ENCODE data around the gene TMC2. TPM values are rescaled to one million over a fixed set of nuclear protein-coding genes. Genes with fewer than 3 reads are reported as not detected.

The TMC2 gene
- total RNA-seq, 1 experiment from 2014 or later, result not detected

- no peaks in the 10 kb centered on the region for H3K27me3 ChIP-seq (ENCODE audit: control insufficient read depth, insufficient read depth, low read length)
- intact Hi-C loops (cut with micrococcal nuclease; ENCODE audit: unreplicated experiment), result no loop called here
- no peaks in the 10 kb centered on the region for H3K36me3 ChIP-seq (ENCODE audit: control insufficient read depth, insufficient read depth, low read length)
- ChIA-PET CTCF (no interaction called here), POLR2A (no interaction called here)
- H3K9me3 ChIP-seq (ENCODE audit: control insufficient read depth, insufficient read depth, low read depth, low read length), result no peaks in the 10 kb centered on the region
- BruUV-seq (replicated peaks), result no TSS peak
- no peak overlapping the region for H3K4me3 ChIP-seq (ENCODE audit: low read depth in 2 of 2, low read length in 2 of 2)
- no peak overlapping the region for H3K27ac ChIP-seq (ENCODE audit: low read length)
- no peak for ATAC-seq
- TF ChIP-seq SIN3A (IDR thresholded peaks at IDR 0.05; ENCODE audit: borderline replicate concordance, insufficient read depth, low read depth, low read length), result no peak
- TF ChIP-seq TCF7L2 (IDR thresholded peaks at IDR 0.05; ENCODE audit: low read depth, low read length), result no peak
- TF ChIP-seq POLR2AphosphoS5 (IDR thresholded peaks at IDR 0.05; ENCODE audit: low read depth, low read length), result no peak
- TF ChIP-seq REST (IDR thresholded peaks at IDR 0.05; ENCODE audit: insufficient read depth in 1 of 2, low read depth in 2 of 2, low read length in 1 of 2), result no peak
- TF ChIP-seq, protein P1, sequence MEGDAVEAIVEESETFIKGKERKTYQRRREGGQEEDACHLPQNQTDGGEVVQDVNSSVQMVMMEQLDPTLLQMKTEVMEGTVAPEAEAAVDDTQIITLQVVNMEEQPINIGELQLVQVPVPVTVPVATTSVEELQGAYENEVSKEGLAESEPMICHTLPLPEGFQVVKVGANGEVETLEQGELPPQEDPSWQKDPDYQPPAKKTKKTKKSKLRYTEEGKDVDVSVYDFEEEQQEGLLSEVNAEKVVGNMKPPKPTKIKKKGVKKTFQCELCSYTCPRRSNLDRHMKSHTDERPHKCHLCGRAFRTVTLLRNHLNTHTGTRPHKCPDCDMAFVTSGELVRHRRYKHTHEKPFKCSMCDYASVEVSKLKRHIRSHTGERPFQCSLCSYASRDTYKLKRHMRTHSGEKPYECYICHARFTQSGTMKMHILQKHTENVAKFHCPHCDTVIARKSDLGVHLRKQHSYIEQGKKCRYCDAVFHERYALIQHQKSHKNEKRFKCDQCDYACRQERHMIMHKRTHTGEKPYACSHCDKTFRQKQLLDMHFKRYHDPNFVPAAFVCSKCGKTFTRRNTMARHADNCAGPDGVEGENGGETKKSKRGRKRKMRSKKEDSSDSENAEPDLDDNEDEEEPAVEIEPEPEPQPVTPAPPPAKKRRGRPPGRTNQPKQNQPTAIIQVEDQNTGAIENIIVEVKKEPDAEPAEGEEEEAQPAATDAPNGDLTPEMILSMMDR (IDR thresholded peaks at IDR 0.05), result no peak
- in situ Hi-C loops (cut with HindIII; ENCODE audit: low pct_unique_long_range_greater_than_20kb, low sequenced_read_pairs), result no loop called here
- no peaks in the 10 kb centered on the region for H3K4me1 ChIP-seq (ENCODE audit: control insufficient read depth, insufficient read depth, low read length)
- no peak for DNase-seq (ENCODE audit: low read depth, low spot score)
Measured at GRCh38 chr20:2602046-2602735, 65.8 kb downstream of the TMC2 start.

GRCh38 chr20:2602746-2603145 lies 66.4 kb downstream of the TMC2 start:
- no peaks in the 10 kb centered on the region for H3K36me3 ChIP-seq (ENCODE audit: control insufficient read depth, insufficient read depth, low read length)
- no peaks in the 10 kb centered on the region for H3K4me1 ChIP-seq (ENCODE audit: control insufficient read depth, insufficient read depth, low read length)
- ATAC-seq, result no peak
- H3K27me3 ChIP-seq (ENCODE audit: control insufficient read depth, insufficient read depth, low read length), result no peaks in the 10 kb centered on the region
- no peak overlapping the region for H3K27ac ChIP-seq (ENCODE audit: low read length)
- H3K4me3 ChIP-seq (ENCODE audit: low read depth in 2 of 2, low read length in 2 of 2), result no peak overlapping the region
- POLR2A ChIA-PET, result no interaction called here
- in situ Hi-C loops (cut with HindIII; ENCODE audit: low pct_unique_long_range_greater_than_20kb, low sequenced_read_pairs) (no loop called here), intact Hi-C loops (cut with micrococcal nuclease; ENCODE audit: unreplicated experiment) (no loop called here)
- CTCF ChIA-PET, result interaction anchor here (0.7 kb wide), 1 partner anchor 65 kb away, joined by 4 read pairs; no protein-coding TSS in a partner anchor
- BruUV-seq (replicated peaks), result no TSS peak
- no peak for DNase-seq (ENCODE audit: low read depth, low spot score)
- no peaks in the 10 kb centered on the region for H3K9me3 ChIP-seq (ENCODE audit: control insufficient read depth, insufficient read depth, low read depth, low read length)
- TF ChIP-seq SIN3A (IDR thresholded peaks at IDR 0.05; ENCODE audit: borderline replicate concordance, insufficient read depth, low read depth, low read length) (no peak), REST (IDR thresholded peaks at IDR 0.05; ENCODE audit: insufficient read depth in 1 of 2, low read depth in 2 of 2, low read length in 1 of 2) (no peak), TCF7L2 (IDR thresholded peaks at IDR 0.05; ENCODE audit: low read depth, low read length) (no peak), POLR2AphosphoS5 (IDR thresholded peaks at IDR 0.05; ENCODE audit: low read depth, low read length) (no peak)
- TF ChIP-seq, protein P1 (IDR thresholded peaks at IDR 0.05), result no peak
